GM13976 (cell line): ENCODE results near the gene JAG2.

ENCODE experiments used
- DNase-seq: peaks from one replicate; pipeline ENCODE4 v3.0.0; 2012; ENCODE audit warnings: low spot score
- in situ Hi-C: fragments of 300-500 bp; cut with MboI; formaldehyde crosslinking; loops from one replicate; pipeline ENCODE4 v1.12.0; 2022; ENCODE audit warnings: low sequenced_read_pairs, mixed read lengths, inconsistent platforms; ENCODE audit not compliant: unreplicated experiment
- TF ChIP-seq, protein P1 (sequence below): IDR thresholded peaks from 2 replicates; pipeline ENCODE4 v1.5.1; 2012; ENCODE audit warnings: borderline replicate concordance, mild to moderate bottlenecking; ENCODE audit not compliant: insufficient read depth; ENCODE audit errors: extremely low read depth, missing control alignments, control extremely low read depth

Gene JAG2

GRCh38 chr14:105126126-105126980 lies 42.2 kb downstream of the JAG2 start:
- no peak for DNase-seq
- TF ChIP-seq, protein P1, sequence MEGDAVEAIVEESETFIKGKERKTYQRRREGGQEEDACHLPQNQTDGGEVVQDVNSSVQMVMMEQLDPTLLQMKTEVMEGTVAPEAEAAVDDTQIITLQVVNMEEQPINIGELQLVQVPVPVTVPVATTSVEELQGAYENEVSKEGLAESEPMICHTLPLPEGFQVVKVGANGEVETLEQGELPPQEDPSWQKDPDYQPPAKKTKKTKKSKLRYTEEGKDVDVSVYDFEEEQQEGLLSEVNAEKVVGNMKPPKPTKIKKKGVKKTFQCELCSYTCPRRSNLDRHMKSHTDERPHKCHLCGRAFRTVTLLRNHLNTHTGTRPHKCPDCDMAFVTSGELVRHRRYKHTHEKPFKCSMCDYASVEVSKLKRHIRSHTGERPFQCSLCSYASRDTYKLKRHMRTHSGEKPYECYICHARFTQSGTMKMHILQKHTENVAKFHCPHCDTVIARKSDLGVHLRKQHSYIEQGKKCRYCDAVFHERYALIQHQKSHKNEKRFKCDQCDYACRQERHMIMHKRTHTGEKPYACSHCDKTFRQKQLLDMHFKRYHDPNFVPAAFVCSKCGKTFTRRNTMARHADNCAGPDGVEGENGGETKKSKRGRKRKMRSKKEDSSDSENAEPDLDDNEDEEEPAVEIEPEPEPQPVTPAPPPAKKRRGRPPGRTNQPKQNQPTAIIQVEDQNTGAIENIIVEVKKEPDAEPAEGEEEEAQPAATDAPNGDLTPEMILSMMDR = no peak
- in situ Hi-C loops = no loop called here

GRCh38 chr14:105124823-105125222 lies 43.8 kb downstream of the JAG2 start:
- TF ChIP-seq, protein P1 = no peak
- in situ Hi-C loops = no loop called here
- no peak for DNase-seq

GRCh38 chr14:105123981-105124765 lies 44.4 kb downstream of the JAG2 start:
- in situ Hi-C loops = no loop called here
- no peak for DNase-seq

GRCh38 chr14:105123064-105123665 lies 45.4 kb downstream of the JAG2 start:
- TF ChIP-seq, protein P1 = no peak
- in situ Hi-C loops = no loop called here
- DNase-seq = no peak

More at GRCh38 chr14:105123981-105124765, 44.4 kb downstream of the JAG2 start:
- TF ChIP-seq, protein P1 = no peak

GRCh38 chr14:105120056-105120455 lies 48.5 kb downstream of the JAG2 start:
- in situ Hi-C loops = no loop called here
- DNase-seq = no peak
- TF ChIP-seq, protein P1 = no peak

GRCh38 chr14:105119408-105120025 lies 49.1 kb downstream of the JAG2 start:
- TF ChIP-seq, protein P1 = no peak
- in situ Hi-C loops = no loop called here
- no peak for DNase-seq
